ENCODE data around the gene DRP2. TPM values are rescaled to one million over a fixed set of nuclear protein-coding genes. Genes with fewer than 3 reads are reported as not detected.

Gene DRP2
- total and polyA plus RNA-seq, 10 donors: under 0.01 to 0.17 (median 0.09) TPM; not detected in 5

DNA sequence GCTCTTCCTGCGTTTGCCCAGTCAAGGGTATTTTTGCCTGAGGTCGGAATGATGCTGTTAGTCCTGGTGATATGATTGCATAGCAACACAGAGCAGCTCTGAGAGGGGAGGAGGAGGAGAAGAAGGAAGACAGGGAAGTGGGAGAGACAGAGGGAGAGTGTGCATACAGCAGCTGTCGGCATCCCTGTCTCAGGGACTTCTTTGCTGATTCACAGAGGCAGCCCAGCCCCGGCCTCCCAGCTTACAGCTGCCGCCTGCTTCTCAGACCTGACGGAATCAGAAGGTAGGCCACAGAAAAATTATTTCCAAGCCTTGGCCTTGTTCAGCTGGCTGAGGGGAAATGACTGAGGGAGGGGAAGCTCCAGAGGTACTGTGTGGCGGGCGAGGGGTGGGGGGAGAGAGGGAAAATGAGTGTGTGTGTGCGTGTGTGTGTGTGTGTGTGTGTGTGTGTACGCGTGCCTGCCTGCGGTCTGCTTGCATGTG, 319 bp downstream of the DRP2 start:
- no peak overlapping the region for H3K27ac ChIP-seq
- WGBS, 5 donors: 16 to 53% (median 28%) methylated on average over 11 to 12 of the region's 12 CpGs
- no peak overlapping the region for H3K4me3 ChIP-seq
- TF ChIP-seq, protein P1, sequence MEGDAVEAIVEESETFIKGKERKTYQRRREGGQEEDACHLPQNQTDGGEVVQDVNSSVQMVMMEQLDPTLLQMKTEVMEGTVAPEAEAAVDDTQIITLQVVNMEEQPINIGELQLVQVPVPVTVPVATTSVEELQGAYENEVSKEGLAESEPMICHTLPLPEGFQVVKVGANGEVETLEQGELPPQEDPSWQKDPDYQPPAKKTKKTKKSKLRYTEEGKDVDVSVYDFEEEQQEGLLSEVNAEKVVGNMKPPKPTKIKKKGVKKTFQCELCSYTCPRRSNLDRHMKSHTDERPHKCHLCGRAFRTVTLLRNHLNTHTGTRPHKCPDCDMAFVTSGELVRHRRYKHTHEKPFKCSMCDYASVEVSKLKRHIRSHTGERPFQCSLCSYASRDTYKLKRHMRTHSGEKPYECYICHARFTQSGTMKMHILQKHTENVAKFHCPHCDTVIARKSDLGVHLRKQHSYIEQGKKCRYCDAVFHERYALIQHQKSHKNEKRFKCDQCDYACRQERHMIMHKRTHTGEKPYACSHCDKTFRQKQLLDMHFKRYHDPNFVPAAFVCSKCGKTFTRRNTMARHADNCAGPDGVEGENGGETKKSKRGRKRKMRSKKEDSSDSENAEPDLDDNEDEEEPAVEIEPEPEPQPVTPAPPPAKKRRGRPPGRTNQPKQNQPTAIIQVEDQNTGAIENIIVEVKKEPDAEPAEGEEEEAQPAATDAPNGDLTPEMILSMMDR (IDR thresholded peaks at IDR 0.05 in 8 of 11, conservative IDR thresholded peaks at IDR 0.05 in 3 of 11): no peak
- no peak for TF ChIP-seq POLR2AphosphoS5 (IDR thresholded peaks at IDR 0.05)
- no peaks in the 10 kb centered on the region for H3K4me1 ChIP-seq
- peaks cover 0 to 14% (median 0%) of the 10 kb centered on the region in 7 donors for H3K27me3 ChIP-seq (replicated peaks in 1 of 7)
- DNase-seq: no peak
- H3K9me3 ChIP-seq: no peaks in the 10 kb centered on the region
- intact Hi-C loops (cut with DNase I; ENCODE audit: low total_unique reads): no loop called here
- no peaks in the 10 kb centered on the region for H3K36me3 ChIP-seq

DNA sequence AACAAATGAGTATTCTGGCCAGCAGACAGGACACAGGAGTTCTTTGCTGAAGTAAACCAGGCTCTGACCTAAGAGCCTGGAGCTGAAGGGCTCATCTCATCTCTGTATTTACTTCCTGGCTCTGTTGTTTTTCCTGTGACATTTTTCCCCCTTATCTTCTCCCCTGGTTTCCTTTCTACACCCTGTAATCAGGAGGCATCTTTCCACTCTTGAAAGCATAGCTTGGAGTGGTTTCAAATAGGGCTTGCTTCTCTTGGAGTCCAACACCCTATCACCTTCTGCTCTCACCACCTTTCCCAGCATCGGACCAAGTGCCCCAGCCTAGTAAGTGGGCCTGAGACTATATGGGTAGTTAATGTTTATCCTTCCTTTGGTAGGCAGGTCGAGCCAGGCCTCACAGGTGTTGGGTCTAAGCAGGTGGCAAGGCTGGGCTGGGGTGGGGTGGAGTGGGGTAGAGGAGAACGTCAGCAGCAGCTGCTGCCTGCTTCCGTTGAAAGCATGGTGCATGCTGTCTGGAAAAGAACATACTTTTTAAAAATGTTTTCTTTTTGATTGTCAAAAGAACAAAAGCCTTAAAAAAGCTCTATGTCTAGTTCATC, 1.2 kb downstream of the DRP2 start:
- WGBS, 5 donors: 64 to 80% (median 65%) methylated on average over 4 of the region's 4 CpGs
- H3K36me3 ChIP-seq: no peaks in the 10 kb centered on the region
- peaks cover 0 to 14% (median 0%) of the 10 kb centered on the region in 7 donors for H3K27me3 ChIP-seq (replicated peaks in 1 of 7)
- intact Hi-C loops (cut with DNase I; ENCODE audit: low total_unique reads): no loop called here
- no peak for DNase-seq
- H3K27ac ChIP-seq: no peak overlapping the region
- TF ChIP-seq, protein P1 (IDR thresholded peaks at IDR 0.05 in 8 of 11, conservative IDR thresholded peaks at IDR 0.05 in 3 of 11): no peak
- TF ChIP-seq POLR2AphosphoS5 (IDR thresholded peaks at IDR 0.05): no peak
- no peak for TF ChIP-seq POLR2A (IDR thresholded peaks at IDR 0.05)
- no peaks in the 10 kb centered on the region for H3K9me3 ChIP-seq
- H3K4me3 ChIP-seq: no peak overlapping the region
- no peaks in the 10 kb centered on the region for H3K4me1 ChIP-seq

DNA sequence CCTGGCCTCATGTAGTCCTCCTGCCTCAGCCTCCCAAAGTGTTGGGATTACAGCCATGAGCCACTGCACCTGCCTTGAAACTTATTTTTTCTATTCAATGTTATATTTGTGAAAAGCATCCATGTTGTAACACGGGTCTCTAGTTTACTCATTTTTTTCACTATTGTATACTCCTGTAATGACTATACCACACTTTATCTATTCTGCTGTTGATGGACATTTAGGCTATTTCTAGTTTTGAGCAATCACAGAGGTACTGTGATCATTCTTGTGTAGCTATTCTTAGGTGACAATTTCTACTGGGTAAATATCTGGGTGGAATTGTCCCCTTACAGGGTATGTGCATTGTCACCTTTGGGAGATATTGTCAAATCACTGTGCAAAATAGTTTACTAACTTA, 3.6 kb downstream of the DRP2 start:
- intact Hi-C loops (cut with DNase I; ENCODE audit: low total_unique reads): no loop called here
- no peak for DNase-seq
- Histone ChIP-seq H3K27ac (no peak overlapping the region), H3K4me3 (no peak overlapping the region), H3K36me3 (no peaks in the 10 kb centered on the region), H3K27me3 (replicated peaks in 1 of 7) (peaks cover 0 to 14% (median 0%) of the 10 kb centered on the region in 7 donors), H3K4me1 (no peaks in the 10 kb centered on the region), H3K9me3 (no peaks in the 10 kb centered on the region)
- TF ChIP-seq, protein P1 (IDR thresholded peaks at IDR 0.05 in 8 of 11, conservative IDR thresholded peaks at IDR 0.05 in 3 of 11): no peak
- no peak for TF ChIP-seq POLR2AphosphoS5 (IDR thresholded peaks at IDR 0.05)
- no peak for TF ChIP-seq POLR2A (IDR thresholded peaks at IDR 0.05)
- WGBS, 5 donors: 52 to 84% (median 76%) methylated on average over 1 of the region's 1 CpG

DNA sequence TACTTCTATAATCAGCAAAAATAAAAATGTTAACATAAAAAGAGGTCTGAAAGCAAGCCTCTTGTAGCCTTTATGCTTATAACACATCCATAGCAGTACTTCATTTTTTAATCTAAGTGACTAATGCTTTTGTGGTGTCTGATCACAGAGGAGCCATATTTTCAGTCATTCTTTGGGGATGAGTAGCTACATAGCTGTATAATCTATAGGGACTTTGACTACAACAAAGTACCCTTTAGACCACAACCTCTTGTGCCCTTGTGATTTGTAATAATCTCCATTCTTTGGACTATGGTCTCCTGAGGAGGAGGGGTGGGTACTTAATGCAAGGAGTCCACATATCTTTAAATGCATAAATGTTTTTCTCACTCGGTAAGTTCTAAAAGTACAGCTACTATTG, 9.6 kb downstream of the DRP2 start:
- no peaks in the 10 kb centered on the region for H3K36me3 ChIP-seq
- no peaks in the 10 kb centered on the region for H3K27me3 ChIP-seq (replicated peaks in 1 of 7)
- intact Hi-C loops (cut with DNase I; ENCODE audit: low total_unique reads): no loop called here
- H3K4me1 ChIP-seq: no peaks in the 10 kb centered on the region
- H3K4me3 ChIP-seq: no peak overlapping the region
- DNase-seq: no peak
- no peak overlapping the region for H3K27ac ChIP-seq
- TF ChIP-seq POLR2AphosphoS5 (IDR thresholded peaks at IDR 0.05): no peak
- TF ChIP-seq, protein P1 (IDR thresholded peaks at IDR 0.05 in 8 of 11, conservative IDR thresholded peaks at IDR 0.05 in 3 of 11): no peak
- no peak for TF ChIP-seq POLR2A (IDR thresholded peaks at IDR 0.05)
- no peaks in the 10 kb centered on the region for H3K9me3 ChIP-seq
- 80 to 98% (median 84%) methylated on average over 1 of the region's 1 CpG for WGBS, 5 donors

All from spleen (tissue), 11 donors.